ENCODE results near the gene NCKAP5.

DNA sequence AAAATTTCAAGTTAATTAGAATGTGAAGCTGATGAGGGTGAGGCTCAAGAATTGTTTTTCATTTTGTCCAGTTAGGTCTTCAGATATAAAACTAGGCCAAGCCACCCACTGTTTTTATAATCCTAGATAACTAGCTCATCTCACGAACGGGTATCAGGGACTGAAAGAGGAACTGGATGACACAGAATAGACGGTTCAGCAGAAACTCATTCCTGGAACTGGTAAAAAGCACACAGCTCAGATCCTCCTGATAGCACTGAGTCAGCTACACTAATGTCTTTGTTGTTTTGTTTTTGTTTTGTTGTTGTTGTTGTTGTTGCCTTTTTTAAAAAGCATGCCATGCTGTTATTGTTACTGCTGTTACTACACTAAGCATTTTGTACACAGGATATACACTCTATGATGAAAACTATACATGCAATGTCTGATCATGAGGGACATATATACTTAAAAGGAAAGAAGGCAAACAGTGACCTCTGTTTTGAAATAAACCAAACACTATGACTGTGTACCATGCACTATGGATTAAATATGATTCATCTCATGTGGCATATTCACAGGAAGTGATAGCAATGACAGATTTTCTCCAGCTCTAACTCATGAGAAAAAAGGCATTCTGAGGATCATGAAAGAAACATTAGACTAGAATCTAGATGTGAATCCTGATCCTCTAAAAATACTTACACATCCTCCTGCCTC lies 437.6 kb downstream of the NCKAP5 start:
- TF ChIP-seq PHF8 (IDR thresholded peaks at IDR 0.05; ENCODE audit: borderline replicate concordance, low read depth) (no peak), FOSL2 (IDR thresholded peaks at IDR 0.05) (no peak), FOSL2 (CRISPR knock-in tag; IDR thresholded peaks at IDR 0.05) (no peak), POLR2AphosphoS2 (conservative IDR thresholded peaks at IDR 0.05; ENCODE audit: low read length) (no peak), ZNF302 (CRISPR knock-in tag; IDR thresholded peaks at IDR 0.05) (no peak)
- TF ChIP-seq, protein P1, sequence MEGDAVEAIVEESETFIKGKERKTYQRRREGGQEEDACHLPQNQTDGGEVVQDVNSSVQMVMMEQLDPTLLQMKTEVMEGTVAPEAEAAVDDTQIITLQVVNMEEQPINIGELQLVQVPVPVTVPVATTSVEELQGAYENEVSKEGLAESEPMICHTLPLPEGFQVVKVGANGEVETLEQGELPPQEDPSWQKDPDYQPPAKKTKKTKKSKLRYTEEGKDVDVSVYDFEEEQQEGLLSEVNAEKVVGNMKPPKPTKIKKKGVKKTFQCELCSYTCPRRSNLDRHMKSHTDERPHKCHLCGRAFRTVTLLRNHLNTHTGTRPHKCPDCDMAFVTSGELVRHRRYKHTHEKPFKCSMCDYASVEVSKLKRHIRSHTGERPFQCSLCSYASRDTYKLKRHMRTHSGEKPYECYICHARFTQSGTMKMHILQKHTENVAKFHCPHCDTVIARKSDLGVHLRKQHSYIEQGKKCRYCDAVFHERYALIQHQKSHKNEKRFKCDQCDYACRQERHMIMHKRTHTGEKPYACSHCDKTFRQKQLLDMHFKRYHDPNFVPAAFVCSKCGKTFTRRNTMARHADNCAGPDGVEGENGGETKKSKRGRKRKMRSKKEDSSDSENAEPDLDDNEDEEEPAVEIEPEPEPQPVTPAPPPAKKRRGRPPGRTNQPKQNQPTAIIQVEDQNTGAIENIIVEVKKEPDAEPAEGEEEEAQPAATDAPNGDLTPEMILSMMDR (IDR thresholded peaks at IDR 0.05) = no peak
- TF ChIP-seq, protein P2, sequence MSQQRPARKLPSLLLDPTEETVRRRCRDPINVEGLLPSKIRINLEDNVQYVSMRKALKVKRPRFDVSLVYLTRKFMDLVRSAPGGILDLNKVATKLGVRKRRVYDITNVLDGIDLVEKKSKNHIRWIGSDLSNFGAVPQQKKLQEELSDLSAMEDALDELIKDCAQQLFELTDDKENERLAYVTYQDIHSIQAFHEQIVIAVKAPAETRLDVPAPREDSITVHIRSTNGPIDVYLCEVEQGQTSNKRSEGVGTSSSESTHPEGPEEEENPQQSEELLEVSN (IDR thresholded peaks at IDR 0.05; ENCODE audit: borderline replicate concordance, low read depth) = no peak

Data from A549 (cell line).